ENCODE data around the gene SENP2. TPM values are rescaled to one million over a fixed set of nuclear protein-coding genes. Genes with fewer than 3 reads are reported as not detected.
A peak's percentile ranks its signal among the peaks of the same experiment; 100 is the strongest.
"Not testable (repeated sequence)": the region's sequence is repeated elsewhere in the genome, so short reads cannot be mapped to it uniquely, and the experiment has no call there.

Gene SENP2
- total and polyA plus RNA-seq, 12 donors: 7.6 to 46.3 (median 27.2) TPM

DNA sequence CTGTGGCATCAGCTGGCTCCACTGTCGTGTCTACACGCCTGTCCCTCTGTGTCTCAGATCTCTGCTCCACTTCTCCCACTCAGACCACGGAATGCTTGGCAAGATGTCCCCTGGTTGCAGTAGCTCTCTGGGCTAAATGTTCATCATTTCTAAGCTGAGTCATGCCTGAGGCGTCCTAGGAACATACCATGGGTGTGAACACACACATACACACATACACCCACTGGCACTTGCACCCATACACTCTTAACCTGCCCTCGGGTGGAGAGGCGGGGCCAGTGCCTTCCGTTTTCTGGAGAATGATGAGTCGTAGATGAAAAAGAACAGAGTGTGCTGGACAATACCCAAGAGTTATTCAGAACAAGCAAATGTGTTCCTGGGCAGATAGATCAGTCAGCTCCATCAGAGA is 72.4 kb downstream of the SENP2 start:
- Histone ChIP-seq H3K36me3 (replicated peaks in 1 of 2) (no peaks in the 10 kb centered on the region), H3K27ac (peak overlapping the region; percentile 20 to 99 (median 94)), H3K4me1 (replicated peaks in 1 of 2) (peaks cover 40 to 62% of the 10 kb centered on the region in 2 donors), H3K9me3 (replicated peaks in 1 of 3) (no peaks in the 10 kb centered on the region), H3K27me3 (no peaks in the 10 kb centered on the region), H3K4me3 (no peak overlapping the region)
- TF ChIP-seq POLR2A (IDR thresholded peaks at IDR 0.05) (no peak), CTCF (IDR thresholded peaks at IDR 0.05) (no peak)
- peak in 6 of 7 donors; percentile 72 to 89 (median 79) for DNase-seq
- WGBS, 4 donors: 31 to 44% (median 34%) methylated on average over 6 to 8 of the region's 8 CpGs
- intact Hi-C loops (cut with DNase I): no loop called here

DNA sequence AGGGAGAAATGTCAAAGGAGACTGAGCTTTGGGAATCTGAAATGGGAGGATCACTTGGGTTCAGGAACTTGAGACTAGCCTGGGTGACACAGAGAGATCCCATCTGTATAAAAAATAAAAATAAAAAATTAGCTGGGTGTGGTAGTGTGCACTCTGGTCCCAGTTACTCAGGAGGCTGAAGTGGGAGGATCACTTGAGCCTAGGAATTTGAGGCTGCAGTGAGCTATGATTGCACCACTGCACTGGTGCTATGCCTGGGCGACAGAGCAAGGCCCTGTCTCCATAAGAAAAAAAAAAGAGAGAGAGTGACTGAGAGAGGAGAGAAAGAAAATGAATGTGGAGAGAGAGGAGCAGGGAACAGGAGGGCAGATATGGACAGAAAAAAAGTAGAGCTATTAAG is 72.8 kb downstream of the SENP2 start:
- no peaks in the 10 kb centered on the region for H3K9me3 ChIP-seq (replicated peaks in 1 of 3)
- no peak overlapping the region for H3K4me3 ChIP-seq
- 65 to 71% (median 67%) methylated on average over 1 of the region's 1 CpG for WGBS, 4 donors
- TF ChIP-seq CTCF (IDR thresholded peaks at IDR 0.05) (no peak), POLR2A (IDR thresholded peaks at IDR 0.05) (no peak)
- H3K27me3 ChIP-seq: no peaks in the 10 kb centered on the region
- peak overlapping the region; percentile 20 to 99 (median 94) for H3K27ac ChIP-seq
- peaks cover 40 to 62% of the 10 kb centered on the region in 2 donors for H3K4me1 ChIP-seq (replicated peaks in 1 of 2)
- H3K36me3 ChIP-seq (replicated peaks in 1 of 2): no peaks in the 10 kb centered on the region
- DNase-seq: no peak
- intact Hi-C loops (cut with DNase I): no loop called here

- H3K4me1 ChIP-seq (replicated peaks in 1 of 2): peaks cover 37 to 57% of the 10 kb centered on the region in 2 donors
- WGBS, 4 donors: 9 to 43% (median 36%) methylated on average over 10 to 18 of the region's 18 CpGs
- no peaks in the 10 kb centered on the region for H3K36me3 ChIP-seq (replicated peaks in 1 of 2)
- TF ChIP-seq CTCF (IDR thresholded peaks at IDR 0.05): peak; percentile 93 to 98 (median 94)
- TF ChIP-seq POLR2A (IDR thresholded peaks at IDR 0.05): no peak
- H3K9me3 ChIP-seq (replicated peaks in 1 of 3): no peaks in the 10 kb centered on the region
- H3K27me3 ChIP-seq: no peaks in the 10 kb centered on the region
- intact Hi-C loops (cut with DNase I): loop anchor here in 1 of 2 donors (5.0 kb wide), 1 partner anchor 107 kb away; no protein-coding TSS in a partner anchor
- H3K27ac ChIP-seq: peak overlapping the region in 3 of 5 donors; percentile 91 to 99 (median 97)
- DNase-seq: peak; percentile 75 to 93 (median 84)
- no peak overlapping the region for H3K4me3 ChIP-seq
Measured at GRCh38 chr3:185659942-185660921, 74.1 kb downstream of the SENP2 start.

DNA sequence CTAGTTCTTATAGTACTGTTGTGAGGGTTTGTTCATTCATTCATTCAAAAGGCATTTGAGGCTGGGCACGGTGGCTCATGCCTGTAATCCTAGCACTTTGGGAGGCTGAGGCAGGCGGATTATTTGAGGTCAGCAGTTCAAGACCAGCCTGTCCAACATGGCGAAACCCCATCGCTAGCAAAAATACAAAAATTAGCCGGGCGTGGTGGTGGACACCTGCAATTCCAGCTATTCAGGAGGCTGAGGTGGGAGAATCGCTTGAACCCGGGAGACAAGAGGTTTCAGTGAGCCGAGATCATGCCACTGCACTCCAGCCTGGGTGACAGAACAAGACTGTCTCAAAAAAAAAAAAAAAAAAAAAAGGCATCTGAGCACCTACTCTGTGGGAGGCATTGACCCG is 75.2 kb downstream of the SENP2 start:
- H3K36me3 ChIP-seq (replicated peaks in 1 of 2); DNase-seq; H3K27me3 ChIP-seq; H3K9me3 ChIP-seq (replicated peaks in 1 of 3); H3K4me3 ChIP-seq: not testable (repeated sequence)
- 87 to 94% (median 89%) methylated on average over 10 of the region's 10 CpGs for WGBS, 4 donors
- intact Hi-C loops (cut with DNase I): loop anchor here in 1 of 2 donors (5.0 kb wide), 1 partner anchor 106 kb away; no protein-coding TSS in a partner anchor
- Histone ChIP-seq H3K4me1 (replicated peaks in 1 of 2) (peaks cover 28 to 47% of the 10 kb centered on the region in 2 donors), H3K27ac (peak overlapping the region in 1 of 5 donors; percentile 9)
